PC-9 (cell line): Measurements from ENCODE around the gene ZNF385B.

Source experiments
- EZH2 ChIP-seq: fragments of 200-600 bp; sonication (generic); IDR thresholded peaks from 2 replicates; pipeline ENCODE4 v1.8.0; 2017; ENCODE audit warnings: antibody characterized with exemption, low read depth
- TF ChIP-seq, protein P1 (sequence below): fragments of 200-600 bp; sonication (generic); conservative IDR thresholded peaks from 2 replicates; pipeline ENCODE4 v1.6.1; 2017; ENCODE audit warnings: mixed run types, antibody characterized with exemption, mild to moderate bottlenecking, moderate library complexity

DNA sequence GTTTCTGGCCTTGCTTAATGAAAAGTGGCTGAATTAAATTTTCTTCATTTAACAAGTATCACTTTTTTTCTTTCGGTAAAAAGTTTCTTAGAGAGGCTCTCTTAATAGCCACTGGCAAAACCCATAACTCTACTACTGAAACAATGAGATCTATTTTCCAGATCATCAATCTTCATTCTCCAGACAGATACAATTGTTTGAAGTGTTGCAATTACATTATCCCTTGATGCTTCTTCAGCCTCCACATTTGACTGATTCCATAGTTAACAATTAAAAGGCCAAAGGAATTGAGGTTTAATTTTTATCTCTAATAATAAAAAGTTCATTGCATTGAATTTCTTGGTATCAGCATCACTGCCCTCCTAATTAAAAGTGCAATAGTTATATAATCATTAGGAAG is 176.3 kb downstream of the ZNF385B start:
- TF ChIP-seq, protein P1, sequence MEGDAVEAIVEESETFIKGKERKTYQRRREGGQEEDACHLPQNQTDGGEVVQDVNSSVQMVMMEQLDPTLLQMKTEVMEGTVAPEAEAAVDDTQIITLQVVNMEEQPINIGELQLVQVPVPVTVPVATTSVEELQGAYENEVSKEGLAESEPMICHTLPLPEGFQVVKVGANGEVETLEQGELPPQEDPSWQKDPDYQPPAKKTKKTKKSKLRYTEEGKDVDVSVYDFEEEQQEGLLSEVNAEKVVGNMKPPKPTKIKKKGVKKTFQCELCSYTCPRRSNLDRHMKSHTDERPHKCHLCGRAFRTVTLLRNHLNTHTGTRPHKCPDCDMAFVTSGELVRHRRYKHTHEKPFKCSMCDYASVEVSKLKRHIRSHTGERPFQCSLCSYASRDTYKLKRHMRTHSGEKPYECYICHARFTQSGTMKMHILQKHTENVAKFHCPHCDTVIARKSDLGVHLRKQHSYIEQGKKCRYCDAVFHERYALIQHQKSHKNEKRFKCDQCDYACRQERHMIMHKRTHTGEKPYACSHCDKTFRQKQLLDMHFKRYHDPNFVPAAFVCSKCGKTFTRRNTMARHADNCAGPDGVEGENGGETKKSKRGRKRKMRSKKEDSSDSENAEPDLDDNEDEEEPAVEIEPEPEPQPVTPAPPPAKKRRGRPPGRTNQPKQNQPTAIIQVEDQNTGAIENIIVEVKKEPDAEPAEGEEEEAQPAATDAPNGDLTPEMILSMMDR, result no peak
- TF ChIP-seq EZH2, result no peak
